UCSD-AML1 (cell line): Measurements from ENCODE around the gene TTLL11.

Source experiments
- DNase-seq: peaks from one replicate; lab custom pipeline; 2025; ENCODE audit not compliant: unreplicated experiment; lab: John Stamatoyannopoulos, UW

Gene TTLL11

DNA sequence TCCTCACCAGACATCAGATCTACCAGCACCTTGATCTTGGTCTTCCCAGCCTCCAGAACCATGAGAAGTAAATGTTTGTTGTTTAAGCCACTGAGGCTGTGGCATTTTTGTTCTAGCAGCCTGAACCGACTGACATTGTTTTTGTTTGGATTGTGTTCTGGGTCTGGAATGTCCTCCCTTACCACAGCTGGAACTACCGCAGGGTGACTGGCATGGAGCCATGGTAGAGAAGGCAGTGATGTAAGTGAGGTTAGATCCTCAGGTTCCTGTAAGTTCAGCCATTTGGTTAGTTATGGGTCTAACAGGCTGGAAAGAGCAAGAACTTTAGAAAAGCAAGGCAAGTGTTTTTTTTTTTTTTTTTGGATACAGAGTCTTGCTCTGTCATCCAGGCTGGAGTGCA is 232.4 kb downstream of the TTLL11 start:
- DNase-seq, result no peak

DNA sequence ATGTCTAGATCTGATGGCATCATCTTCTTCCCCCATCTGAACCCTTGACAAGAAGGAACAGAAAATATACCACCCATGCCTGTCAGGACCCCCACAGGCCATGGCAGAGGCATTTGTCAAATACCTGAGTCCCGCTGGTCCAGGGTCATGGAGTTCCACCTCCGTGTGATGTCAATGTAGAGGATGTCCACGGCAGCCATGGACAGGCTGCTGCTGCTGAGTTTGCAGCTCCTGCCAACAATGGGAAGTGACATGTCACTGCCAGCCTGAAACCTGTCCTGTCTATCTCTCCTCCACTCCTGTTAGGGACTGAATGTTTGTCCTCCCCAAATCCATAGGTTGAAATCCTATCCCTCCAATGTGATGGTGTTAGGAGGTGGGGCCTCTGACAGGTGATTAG is 232.9 kb downstream of the TTLL11 start:
- no peak for DNase-seq

DNA sequence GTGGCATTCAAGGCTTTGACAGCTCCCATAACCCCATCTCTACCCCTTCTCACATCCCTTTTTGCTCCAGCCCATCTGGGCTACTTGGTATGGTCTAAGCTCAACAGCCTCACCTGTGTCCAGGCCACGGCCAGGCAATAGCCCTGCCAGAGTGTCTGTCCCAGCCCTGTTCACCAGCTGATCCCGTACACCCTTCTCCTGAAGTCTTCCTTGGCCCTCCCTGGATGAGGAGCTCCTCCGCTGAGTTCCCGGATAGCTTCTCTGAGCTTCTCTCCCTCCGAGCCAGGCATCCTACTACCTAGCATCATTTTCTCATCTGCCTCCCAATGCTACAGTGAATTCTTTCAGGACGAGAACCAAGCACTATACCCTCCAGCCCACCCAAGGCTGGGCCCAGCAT is 233.5 kb downstream of the TTLL11 start:
- no peak for DNase-seq

DNA sequence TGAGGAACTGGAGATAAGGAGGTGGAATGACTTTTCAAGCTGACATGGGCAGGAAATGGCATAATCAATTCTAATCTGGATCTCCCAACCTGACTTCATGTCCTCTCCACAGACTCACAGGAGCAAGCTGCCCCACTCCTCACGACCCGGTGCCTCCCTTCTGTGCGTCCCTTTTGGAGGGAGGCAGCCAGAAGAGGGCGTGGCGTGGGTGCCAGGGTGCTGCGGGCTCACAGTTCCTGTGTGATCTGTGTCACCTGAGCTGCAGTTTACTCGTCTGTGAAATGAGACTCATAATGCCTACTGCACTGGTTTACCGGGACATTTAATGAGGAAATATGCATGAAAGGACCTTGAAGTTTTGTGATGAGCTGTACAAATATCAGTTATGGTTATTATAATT is 234.3 kb downstream of the TTLL11 start:
- DNase-seq, result no peak

DNA sequence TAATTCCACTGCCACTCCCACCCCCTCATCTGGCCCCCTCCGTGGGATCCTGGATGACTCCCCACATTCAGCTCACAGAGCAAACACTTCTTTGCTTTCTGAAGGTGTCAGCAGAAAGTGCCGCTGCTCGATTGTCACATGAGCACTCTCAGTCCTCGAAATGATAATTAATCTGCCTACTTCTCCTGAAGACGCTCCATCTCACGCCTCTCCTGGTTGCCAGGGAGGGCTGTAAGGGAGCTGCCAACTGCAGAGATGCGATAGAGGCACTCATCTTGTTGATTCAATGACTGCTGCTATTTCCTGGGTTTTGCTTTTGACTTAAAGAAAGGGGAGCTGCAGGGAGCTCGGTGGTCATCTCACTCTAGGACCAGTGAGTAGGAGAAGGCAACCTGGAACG is 235.2 kb downstream of the TTLL11 start:
- DNase-seq, result no peak

DNA sequence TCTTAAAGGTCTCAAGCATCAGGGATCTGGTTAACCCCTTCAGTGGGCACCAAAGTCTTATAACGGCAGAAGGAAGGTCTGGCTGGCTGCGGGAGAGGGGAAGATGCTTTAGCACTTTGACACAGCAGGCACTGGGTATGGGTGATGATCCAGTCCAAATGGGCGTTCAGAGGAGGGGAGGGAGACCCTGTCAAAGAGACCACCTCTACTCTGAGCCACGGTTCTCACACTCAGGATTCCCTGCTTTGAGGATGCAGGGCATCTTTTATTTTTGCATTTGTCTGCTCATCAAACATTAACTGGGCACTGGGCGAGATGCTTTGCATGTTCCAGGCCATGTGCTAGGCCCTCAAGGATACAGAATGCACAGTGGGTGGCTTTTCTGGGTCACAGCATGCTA is 237.6 kb downstream of the TTLL11 start:
- DNase-seq, result no peak

DNA sequence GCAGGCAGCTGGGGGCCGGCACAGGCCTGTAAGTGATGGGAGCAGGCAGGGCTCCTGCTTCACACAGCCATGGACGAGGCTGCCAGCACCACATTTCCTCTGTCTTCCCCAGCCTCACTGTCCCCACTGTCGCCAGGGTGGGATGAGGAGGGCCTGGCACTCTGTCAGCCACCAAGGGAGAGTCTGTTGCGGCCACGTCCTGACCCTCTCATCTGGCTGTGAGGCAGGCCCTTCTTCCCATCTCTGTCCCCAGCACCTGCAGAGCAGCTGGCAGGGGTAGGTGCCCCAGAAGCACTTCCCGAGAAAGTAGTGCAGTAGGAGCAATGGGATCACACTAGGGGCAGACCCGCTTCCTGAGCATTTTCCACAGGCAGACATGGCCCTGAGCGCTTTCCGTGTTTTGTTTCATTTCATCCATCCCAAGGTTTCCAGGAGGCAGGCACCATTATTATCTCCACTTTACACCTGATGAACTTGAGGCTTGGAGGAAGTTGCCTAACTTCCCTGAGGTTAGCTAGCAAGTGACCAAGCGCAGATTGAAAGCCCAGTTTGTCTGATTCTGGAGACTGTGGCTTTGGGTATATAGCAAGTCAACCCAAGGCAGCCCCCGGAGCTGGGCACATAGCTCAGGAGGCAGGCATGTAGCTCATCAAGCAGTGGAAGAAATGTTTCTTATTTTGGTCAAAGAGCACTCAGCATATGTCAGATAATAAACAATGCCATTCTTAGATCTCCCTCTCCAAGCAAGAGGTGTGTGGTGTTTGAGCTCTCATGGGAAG is 239.3 kb downstream of the TTLL11 start:
- no peak for DNase-seq

DNA sequence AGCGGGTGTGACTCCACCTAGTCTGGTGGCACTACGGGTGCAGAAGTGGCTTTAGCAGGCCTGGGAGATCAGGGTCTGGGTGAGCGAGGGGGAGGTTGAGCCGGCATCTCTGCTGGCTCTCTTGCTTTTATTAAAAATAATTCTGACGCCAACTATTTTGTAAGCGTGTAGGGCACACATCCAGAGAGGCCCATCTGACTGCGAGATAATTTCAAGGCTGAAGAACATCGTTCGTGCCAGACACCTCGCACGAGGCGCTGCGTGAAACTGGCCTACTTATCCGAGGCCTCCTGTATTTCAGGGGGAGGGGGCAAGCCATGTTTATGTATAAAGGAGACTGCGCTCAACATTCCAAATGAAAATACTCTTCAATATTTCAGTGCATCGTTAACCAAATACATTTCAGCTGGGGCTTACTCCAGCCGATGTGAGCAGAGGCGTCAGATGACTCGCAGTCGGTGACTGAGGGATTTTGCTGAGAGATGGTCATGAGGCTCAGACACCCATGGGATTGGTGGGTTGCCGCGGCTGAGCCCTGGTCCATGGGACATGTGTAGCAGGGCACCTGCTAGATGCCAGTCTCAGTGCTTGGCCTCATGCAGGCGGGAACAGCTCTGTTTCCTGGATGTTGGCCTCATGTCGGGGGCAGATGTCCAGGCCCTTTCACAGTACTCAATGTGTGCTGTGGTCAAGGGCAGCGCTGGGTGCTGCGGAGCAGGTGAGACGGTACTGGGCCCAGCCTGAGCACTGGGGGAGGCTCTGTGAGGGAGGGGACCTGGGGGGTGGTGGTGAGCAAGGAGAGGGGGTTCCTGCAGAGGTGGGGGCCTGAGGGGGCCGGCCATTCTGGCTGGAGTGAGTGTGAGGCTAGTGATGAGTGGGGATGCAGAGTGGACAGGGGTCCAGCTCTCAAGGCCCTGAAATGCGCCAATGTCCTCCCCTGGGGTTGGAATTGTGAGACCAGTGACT is 240.2 kb downstream of the TTLL11 start:
- no peak for DNase-seq

DNA sequence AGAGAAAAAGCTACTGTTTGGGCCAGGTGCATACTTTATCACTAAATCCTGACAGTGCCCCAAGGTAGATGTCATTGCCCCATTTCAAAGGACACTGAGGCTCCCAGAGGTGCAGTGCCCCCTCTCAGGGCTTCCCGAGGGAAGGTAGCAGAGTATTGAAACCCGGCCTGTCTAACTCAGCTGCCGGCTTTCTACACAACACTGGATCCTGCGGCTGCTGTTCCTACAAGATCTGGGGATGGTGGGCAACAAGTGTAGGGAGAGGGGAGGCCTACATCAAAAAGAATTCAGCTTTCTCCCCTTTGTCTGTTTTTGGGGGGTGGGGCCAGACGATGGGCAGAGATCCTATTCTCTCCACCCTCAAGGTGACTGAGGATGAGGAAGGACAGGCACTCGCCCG is 240.9 kb downstream of the TTLL11 start:
- DNase-seq, result no peak

DNA sequence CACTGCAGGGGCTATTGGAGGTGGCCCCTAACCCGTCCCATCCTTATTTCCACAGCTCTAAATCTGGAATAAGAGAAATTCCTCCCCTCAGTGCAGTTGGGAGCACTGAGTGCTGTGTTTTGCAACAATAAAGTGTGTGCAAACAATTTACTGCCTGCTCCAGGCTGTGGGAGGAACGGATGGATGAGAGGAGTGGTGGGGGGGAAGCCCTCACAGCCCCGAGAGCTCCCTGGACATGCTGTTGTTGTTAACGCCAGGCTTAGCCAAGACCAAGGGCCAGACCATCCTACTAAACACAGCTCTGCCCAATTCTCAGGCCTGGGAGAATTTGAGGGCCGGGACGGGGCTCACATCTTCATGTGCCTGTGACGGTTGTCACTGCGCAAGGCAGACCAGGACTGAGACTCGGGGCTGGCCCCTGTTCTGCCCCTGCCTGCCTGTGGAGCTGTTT is 241.4 kb downstream of the TTLL11 start:
- no peak for DNase-seq

DNA sequence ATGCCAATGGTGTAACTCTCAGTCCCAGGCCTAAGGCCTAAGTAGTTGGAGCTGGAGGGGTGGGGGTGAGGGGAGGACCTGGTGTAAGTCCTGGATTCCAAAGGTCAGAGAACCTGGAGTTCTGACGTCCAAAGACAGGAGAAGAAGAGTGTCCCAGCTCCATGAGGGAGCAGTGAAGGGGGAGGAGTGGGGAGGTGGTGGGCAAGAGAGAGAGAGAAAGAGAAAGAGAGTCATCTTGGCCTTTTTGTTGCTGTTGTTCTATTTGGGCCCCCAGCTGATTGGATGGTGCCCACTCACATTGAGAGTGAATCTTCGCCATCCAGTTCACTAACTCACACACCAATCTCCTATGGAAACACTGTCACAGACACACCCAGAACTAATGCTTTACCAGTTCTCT is 242.7 kb downstream of the TTLL11 start:
- DNase-seq, result no peak

DNA sequence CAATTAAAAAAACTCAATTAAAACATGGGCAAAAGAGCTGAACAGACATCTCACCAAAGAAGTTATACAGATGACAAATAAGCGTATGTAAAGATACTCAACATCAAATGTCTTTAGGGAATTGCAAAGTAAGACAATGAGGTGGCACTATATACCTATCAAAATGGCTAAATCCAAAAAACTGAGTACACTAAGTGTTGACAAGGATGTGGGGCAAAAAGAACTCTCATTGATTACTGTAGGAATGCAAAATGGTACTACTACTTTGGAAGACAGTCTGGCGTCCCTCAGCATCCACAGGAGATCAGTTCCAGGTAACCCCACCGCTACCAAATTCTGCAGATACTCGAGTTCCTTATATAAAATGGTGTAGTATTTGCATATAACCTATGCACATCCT is 243.6 kb downstream of the TTLL11 start:
- no peak for DNase-seq

DNA sequence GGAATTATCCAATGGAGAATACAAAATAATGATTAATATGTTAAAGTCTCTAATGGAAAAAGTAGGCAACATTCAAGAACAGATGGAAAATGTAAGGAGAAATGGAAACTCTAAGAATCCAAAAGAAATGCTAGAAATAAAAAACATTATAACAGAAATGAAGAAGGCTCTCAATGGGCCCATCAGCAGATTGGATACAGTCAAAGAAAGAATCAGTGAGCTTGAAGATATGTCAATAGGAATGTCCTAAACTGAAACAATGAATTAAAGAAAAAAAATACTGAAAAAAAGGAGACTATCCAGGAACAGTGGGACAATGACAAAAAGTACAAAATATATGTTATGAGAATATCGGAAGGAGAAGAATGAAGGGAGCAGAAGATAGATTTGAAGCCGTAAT is 248.5 kb downstream of the TTLL11 start:
- DNase-seq, result no peak

DNA sequence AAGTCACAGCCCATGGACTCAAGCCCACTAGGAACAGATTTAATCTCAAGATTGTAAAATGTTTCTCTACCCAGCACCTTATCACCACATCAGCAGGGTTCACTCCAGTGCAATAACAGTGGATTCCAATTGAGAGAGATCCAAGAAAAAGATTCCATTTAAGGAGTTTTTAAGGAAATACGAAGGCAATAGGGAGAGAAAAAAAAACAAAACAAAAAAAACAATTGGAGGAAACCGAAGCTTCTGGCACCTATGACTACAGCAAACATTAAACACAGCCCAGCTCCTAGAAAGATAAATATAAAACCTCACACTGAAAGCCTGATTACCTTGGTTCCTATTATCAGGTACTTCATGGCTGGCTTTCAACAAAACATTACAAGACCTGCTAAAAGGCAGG is 249.0 kb downstream of the TTLL11 start:
- DNase-seq, result no peak

DNA sequence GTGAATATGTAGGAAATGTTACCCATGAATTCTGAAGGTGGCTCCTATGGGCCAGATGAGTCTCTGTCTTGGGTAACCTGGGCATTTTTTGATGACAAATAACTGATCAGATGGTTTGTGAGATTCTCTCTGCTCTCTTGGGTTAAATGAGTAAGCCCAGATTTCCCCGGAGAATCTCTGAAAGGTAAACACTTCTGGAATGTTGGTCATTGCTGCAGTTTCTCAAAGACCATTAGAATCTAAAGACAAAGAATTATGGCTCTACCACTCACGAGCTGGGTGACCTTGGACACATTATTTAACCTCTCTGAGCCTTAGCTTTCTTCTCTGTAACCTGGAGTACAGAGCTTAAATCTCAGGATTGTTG is 250.5 kb downstream of the TTLL11 start:
- DNase-seq, result no peak

DNA sequence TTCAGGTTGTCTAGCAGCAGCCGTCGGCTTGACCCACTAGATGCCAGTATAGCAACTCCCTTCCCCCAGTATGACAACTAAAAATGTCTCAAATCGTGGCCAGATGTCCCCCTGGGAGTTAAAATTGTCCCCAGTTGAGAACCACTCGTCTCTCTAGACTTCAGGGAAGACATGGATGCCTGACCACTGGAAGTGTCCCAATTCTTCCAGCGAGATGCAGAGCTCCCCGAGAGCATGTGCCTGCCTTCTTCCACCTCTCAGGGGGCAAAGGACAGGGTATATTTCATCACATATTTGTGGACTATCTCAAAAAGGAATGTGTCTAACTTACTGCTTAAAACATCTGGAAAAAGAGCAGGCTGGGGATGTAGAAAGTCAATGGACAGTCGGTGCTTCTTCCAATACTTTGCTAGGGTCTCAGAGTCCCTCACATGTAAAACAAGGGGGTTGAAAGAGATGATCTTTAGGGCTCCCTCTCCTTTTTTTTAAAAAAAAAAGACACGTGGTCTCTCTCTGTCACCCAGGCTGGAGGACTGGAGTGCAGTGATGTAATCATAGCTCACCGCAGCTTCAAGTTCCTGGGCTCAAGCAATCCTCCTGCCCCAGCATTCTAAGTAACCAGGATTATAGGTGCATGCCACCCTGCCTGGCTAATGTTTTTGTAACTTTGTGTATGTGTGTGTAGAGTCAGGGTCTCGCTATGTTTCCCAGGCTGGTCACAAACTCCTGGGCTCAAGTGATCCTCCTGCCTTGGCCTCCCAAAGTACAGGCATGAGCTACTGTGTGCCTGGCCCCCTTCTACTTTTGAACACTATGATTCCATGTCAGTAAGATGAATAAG is 251.1 kb downstream of the TTLL11 start:
- no peak for DNase-seq

DNA sequence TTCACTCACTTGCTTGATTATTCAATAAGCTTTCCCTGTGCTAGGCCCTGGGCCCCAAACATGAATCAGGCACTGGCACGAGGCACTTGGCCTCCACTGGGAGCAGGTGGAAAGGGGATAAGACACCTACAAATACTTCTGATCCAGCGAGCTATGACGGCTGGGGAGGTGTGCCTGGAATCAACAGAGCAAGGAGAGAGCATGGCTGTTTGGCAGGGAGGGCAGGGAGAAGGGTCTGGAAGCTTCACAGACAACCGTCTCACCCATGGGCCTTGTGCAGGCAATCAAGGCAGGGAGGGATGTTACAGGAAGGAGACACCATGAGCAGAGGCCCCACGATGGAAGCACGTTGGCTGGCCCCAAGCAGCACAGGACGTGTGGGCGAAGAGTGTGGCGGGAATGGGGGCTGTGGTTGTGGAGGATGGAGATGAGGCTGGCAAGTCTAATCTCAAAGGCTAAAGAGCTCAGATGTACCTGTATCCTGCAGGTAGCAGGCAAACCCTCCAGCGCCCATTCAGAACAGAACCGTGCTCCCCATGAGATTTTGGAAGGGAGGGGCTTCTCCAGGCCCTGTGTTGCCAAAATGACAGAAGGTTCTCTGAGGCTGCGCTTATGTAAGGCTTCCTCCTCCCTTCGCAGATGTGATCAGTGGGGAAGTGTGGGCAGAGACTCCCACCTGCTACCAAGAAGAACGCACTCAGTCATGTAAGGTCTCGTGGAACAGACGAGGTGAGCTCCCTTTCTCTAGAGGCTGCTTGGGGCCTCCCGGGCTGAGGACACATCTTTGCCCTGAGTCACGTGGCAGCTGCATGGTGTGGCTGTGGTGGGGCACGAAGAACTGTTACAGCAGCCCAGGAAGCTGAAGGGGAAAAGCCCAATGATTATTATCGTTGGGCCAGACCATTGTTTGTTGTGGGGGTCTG is 252.0 kb downstream of the TTLL11 start:
- no peak for DNase-seq

DNA sequence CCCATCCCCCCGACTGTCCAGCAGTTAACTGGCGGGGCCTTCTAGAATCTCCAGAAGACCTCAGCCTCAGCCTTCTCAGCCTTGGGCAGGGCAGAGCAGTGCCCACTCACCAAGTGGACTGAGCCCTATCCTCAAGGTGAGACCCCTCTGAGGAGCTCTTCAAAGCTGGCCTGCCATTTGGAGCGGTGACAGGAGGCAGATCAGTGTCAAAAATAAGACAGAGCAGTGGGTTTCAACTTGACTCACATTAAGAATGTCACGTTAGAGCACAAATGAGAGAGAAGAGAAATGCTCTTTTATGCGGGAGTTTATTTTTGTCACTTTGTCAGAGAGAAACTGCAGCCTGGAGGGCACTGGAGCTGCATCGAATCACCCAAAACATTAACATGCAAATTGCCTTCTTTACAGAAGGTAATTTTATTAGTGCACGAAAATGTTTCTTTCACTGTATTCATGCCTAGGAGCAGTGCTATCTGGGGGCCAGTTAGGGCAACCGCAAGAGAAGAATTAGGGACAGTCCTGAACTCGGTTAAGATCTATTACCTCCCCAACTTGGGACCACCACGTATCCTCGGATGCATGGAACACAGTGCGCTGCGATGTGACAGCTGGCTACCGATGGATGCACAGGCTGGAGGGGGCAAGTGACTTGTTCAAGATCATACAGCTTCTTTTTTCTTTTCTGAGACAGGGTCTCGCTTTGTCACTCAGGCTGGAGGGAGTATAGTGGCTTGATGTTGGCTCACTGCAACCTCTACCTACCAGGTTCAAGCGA is 253.2 kb downstream of the TTLL11 start:
- no peak for DNase-seq
